Stimulated activated CD8-positive, alpha-beta memory T cell treated with anti-CD3 and anti-CD28 coated beads, Interleukin-15, amount 100 ng/mL, for 24 hours (primary cell): ENCODE measurements around the gene PDGFRB.

Experiments used
- DNase-seq: peaks from one replicate; pipeline ENCODE4 v3.0.0-alpha.2; 2020; ENCODE audit warnings: low read depth

The PDGFRB gene

GRCh38 chr5:150155258-150156026 lies at the start of gene PDGFRB:
PDGFRB (minus strand) TSS chr5:150155845; CDS start chr5:150137047, 18,798 bp downstream.
- DNase-seq = peak; percentile 22

GRCh38 chr5:150204590-150204960 lies 48.9 kb upstream of the PDGFRB start:
- no peak for DNase-seq

GRCh38 chr5:150203832-150204589 lies 48.4 kb upstream of the PDGFRB start:
- no peak for DNase-seq

GRCh38 chr5:150202501-150202900 lies 46.9 kb upstream of the PDGFRB start:
- DNase-seq = no peak

GRCh38 chr5:150197476-150197875 lies 41.8 kb upstream of the PDGFRB start:
- no peak for DNase-seq

GRCh38 chr5:150196986-150197385 lies 41.3 kb upstream of the PDGFRB start:
- DNase-seq = no peak

GRCh38 chr5:150196514-150196913 lies 40.9 kb upstream of the PDGFRB start:
- DNase-seq = no peak

- DNase-seq = no peak
Measured at GRCh38 chr5:150195736-150196485, 40.3 kb upstream of the PDGFRB start.

- no peak for DNase-seq
Measured at GRCh38 chr5:150192462-150192861, 36.8 kb upstream of the PDGFRB start.

- no peak for DNase-seq
Measured at GRCh38 chr5:150190987-150191386, 35.3 kb upstream of the PDGFRB start.

- no peak for DNase-seq
Measured at GRCh38 chr5:150190503-150190979, 34.9 kb upstream of the PDGFRB start.

GRCh38 chr5:150189728-150190502 lies 34.3 kb upstream of the PDGFRB start, which contains the start of gene SLC6A7:
SLC6A7 (plus strand) TSS chr5:150190062; CDS start chr5:150190328, 266 bp downstream.
- DNase-seq = no peak

- DNase-seq = no peak
Measured at GRCh38 chr5:150189326-150189725, 33.7 kb upstream of the PDGFRB start.

GRCh38 chr5:150188146-150188842 lies 32.6 kb upstream of the PDGFRB start:
- DNase-seq = no peak

- DNase-seq = no peak
Measured at GRCh38 chr5:150186897-150187296, 31.3 kb upstream of the PDGFRB start.

GRCh38 chr5:150186137-150186536 lies 30.5 kb upstream of the PDGFRB start:
- DNase-seq = no peak

GRCh38 chr5:150184990-150185912 lies 29.6 kb upstream of the PDGFRB start:
- DNase-seq = no peak

GRCh38 chr5:150184006-150184405 lies 28.4 kb upstream of the PDGFRB start:
- no peak for DNase-seq

GRCh38 chr5:150183436-150183835 lies 27.8 kb upstream of the PDGFRB start:
- DNase-seq = no peak

GRCh38 chr5:150182774-150183173 lies 27.1 kb upstream of the PDGFRB start:
- no peak for DNase-seq
